Raji (cell line): ENCODE data around the gene GADL1.

ENCODE experiments used
- POLR2A ChIP-seq: IDR thresholded peaks from 2 replicates; pipeline ENCODE4 v1.6.1; 2011; ENCODE audit warnings: low read depth, low read length, control low read depth; ENCODE audit not compliant: insufficient read depth

The GADL1 gene

GRCh38 chr3:30908456-30909037 is 14.1 kb upstream of the GADL1 start:
- no peak for TF ChIP-seq POLR2A

- TF ChIP-seq POLR2A: no peak
Observed at GRCh38 chr3:30904996-30905395, 10.5 kb upstream of the GADL1 start.

- no peak for TF ChIP-seq POLR2A
Observed at GRCh38 chr3:30895329-30895728, 868 bp upstream of the GADL1 start.

GRCh38 chr3:30893678-30894325 is 659 bp downstream of the GADL1 start:
- no peak for TF ChIP-seq POLR2A

- no peak for TF ChIP-seq POLR2A
Observed at GRCh38 chr3:30890907-30891306, 3.6 kb downstream of the GADL1 start.

GRCh38 chr3:30886888-30887287 is 7.6 kb downstream of the GADL1 start:
- TF ChIP-seq POLR2A: no peak

- no peak for TF ChIP-seq POLR2A
Observed at GRCh38 chr3:30878862-30879261, 15.6 kb downstream of the GADL1 start.

- TF ChIP-seq POLR2A: no peak
Observed at GRCh38 chr3:30875505-30875904, 19.0 kb downstream of the GADL1 start.

GRCh38 chr3:30873671-30874070 is 20.8 kb downstream of the GADL1 start:
- no peak for TF ChIP-seq POLR2A

- no peak for TF ChIP-seq POLR2A
Observed at GRCh38 chr3:30872879-30873278, 21.6 kb downstream of the GADL1 start.

- TF ChIP-seq POLR2A: no peak
Observed at GRCh38 chr3:30871720-30872119, 22.7 kb downstream of the GADL1 start.

- TF ChIP-seq POLR2A: no peak
Observed at GRCh38 chr3:30864836-30865235, 29.6 kb downstream of the GADL1 start.

GRCh38 chr3:30864132-30864531 is 30.3 kb downstream of the GADL1 start:
- no peak for TF ChIP-seq POLR2A

GRCh38 chr3:30862004-30862403 is 32.5 kb downstream of the GADL1 start:
- TF ChIP-seq POLR2A: no peak

GRCh38 chr3:30858894-30859389 is 35.5 kb downstream of the GADL1 start:
- no peak for TF ChIP-seq POLR2A

- TF ChIP-seq POLR2A: no peak
Observed at GRCh38 chr3:30855400-30856292, 38.8 kb downstream of the GADL1 start.
